Measurements from ENCODE around the gene SPATA2L.

DNA sequence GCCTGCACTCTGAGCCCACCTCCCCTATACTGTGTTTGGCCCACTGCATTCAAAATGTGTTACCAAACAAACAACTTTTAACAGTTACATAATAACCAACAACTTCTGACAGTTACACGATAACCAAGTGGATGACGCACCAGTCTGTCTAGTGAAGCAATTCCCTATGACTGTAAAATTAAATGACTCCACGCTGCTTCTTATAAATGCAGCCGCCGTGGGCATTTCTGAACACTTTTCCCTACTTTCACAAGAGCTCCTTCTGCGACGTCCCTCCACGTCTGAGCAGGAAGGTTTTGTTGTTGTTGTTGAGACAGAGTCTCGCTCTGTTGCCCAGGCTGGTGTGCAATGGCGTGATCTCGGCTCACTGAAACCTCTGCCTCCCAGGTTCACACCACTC, 47.4 kb upstream of the SPATA2L start:
- TF ChIP-seq, protein P1, sequence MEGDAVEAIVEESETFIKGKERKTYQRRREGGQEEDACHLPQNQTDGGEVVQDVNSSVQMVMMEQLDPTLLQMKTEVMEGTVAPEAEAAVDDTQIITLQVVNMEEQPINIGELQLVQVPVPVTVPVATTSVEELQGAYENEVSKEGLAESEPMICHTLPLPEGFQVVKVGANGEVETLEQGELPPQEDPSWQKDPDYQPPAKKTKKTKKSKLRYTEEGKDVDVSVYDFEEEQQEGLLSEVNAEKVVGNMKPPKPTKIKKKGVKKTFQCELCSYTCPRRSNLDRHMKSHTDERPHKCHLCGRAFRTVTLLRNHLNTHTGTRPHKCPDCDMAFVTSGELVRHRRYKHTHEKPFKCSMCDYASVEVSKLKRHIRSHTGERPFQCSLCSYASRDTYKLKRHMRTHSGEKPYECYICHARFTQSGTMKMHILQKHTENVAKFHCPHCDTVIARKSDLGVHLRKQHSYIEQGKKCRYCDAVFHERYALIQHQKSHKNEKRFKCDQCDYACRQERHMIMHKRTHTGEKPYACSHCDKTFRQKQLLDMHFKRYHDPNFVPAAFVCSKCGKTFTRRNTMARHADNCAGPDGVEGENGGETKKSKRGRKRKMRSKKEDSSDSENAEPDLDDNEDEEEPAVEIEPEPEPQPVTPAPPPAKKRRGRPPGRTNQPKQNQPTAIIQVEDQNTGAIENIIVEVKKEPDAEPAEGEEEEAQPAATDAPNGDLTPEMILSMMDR (IDR thresholded peaks at IDR 0.05; ENCODE audit: borderline replicate concordance, extremely low read depth, low read length, poor library complexity, severe bottlenecking): no peak
- TF ChIP-seq EZH2 (IDR thresholded peaks at IDR 0.05; ENCODE audit: borderline replicate concordance, low read depth, low read length, severe bottlenecking): no peak

All from DND-41 (cell line).